ENCODE results near the gene MXRA8.

The MXRA8 gene

DNA sequence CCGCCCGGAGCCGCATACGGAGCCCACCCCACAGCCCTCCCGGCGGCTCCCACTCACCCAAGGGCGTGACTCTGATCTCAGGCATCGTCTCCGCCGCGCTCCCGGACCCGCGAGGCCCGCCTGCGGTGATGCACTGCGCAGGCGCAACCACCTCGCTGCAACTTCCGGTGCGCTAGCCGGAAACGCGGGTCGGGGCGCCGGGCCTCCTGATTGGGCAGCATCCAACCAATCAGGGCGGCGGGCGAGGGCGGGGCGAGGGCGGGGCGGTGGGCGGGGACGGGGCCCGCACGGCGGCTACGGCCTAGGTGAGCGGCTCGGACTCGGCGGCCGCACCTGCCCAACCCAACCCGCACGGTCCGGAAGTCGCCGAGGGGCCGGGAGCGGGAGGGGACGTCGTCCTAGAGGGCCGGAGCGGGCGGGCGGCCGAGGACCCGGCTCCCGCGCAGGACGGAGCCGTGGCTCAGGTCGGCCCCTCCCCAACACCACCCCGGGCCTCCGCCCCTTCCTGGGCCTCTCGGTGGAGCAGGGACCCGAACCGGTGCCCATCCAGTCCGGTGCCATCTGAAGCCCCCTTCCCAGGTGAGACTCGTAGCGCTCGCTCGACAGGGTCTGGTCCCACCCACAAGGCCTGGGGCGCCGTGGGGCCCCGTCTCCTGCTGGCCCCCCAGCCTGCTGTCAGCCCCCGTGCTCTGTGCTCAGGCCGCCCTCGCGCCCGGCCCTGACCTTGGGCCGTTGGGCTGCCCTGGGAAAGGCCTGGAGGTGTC, 33.6 kb downstream of the MXRA8 start, which contains the start of the genes CPTP and INTS11:
TSS of gene CPTP (plus strand) at position 279 of the 764 bp plus-strand sequence. CDS start 2,109 bp downstream, outside the sequence.
TSS of gene INTS11 (minus strand) at position 137 of the 764 bp plus-strand sequence. CDS start at position 85, 52 bp downstream.
- TF ChIP-seq, protein P1, sequence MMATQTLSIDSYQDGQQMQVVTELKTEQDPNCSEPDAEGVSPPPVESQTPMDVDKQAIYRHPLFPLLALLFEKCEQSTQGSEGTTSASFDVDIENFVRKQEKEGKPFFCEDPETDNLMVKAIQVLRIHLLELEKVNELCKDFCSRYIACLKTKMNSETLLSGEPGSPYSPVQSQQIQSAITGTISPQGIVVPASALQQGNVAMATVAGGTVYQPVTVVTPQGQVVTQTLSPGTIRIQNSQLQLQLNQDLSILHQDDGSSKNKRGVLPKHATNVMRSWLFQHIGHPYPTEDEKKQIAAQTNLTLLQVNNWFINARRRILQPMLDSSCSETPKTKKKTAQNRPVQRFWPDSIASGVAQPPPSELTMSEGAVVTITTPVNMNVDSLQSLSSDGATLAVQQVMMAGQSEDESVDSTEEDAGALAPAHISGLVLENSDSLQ (IDR thresholded peaks at IDR 0.05) = no peak
- no peak for TF ChIP-seq TARDBP (IDR thresholded peaks at IDR 0.05)
- TF ChIP-seq FOXM1 (IDR thresholded peaks at IDR 0.05; ENCODE audit: borderline replicate concordance) = no peak
- TF ChIP-seq HDGF (IDR thresholded peaks at IDR 0.05; ENCODE audit: borderline replicate concordance) = no peak
- TF ChIP-seq SP1 (IDR thresholded peaks at IDR 0.05) = no peak
- peak; percentile 75 for TF ChIP-seq L3MBTL2 (conservative IDR thresholded peaks at IDR 0.05)
- TF ChIP-seq NFRKB (IDR thresholded peaks at IDR 0.05) = no peak
- TF ChIP-seq LEF1 (IDR thresholded peaks at IDR 0.05; ENCODE audit: borderline replicate concordance) = no peak
- DNase-seq (ENCODE audit: extremely low spot score) = peak; percentile 99
- ChIA-PET POLR2A (interaction anchor here (1.2 kb wide), 1 partner anchor 51 kb away, joined by 3 read pairs; no protein-coding TSS in a partner anchor), CTCF (no interaction called here)

DNA sequence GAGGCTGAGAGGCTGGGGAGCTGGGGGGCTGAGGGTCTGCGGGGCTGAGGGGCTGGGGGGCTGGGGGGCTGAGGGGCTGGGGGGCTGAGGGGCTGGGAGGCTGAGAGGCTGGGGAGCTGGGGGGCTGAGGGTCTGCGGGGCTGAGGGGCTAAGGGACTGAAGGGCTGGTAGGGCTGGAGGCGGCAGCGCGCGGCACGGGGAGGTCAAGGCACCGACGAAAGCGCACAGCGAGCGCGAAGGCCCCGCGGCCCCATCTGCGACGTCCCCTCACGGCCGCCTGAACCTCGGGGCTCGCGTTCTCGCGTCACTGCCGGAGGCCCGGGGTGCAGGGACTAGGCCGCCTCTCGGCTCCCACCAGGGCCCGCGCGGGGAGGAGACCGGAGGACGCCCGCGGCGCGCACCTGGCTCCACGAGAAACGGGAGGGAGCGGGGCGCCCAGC, 34.3 kb downstream of the MXRA8 start:
- TF ChIP-seq FOXK2 (IDR thresholded peaks at IDR 0.05) (no peak), LEF1 (IDR thresholded peaks at IDR 0.05; ENCODE audit: borderline replicate concordance) (no peak), CTBP1 (IDR thresholded peaks at IDR 0.05; ENCODE audit: borderline replicate concordance) (no peak), NFRKB (IDR thresholded peaks at IDR 0.05) (no peak)
- ChIA-PET CTCF (no interaction called here), POLR2A (no interaction called here)
- no peak for DNase-seq (ENCODE audit: extremely low spot score)

DNA sequence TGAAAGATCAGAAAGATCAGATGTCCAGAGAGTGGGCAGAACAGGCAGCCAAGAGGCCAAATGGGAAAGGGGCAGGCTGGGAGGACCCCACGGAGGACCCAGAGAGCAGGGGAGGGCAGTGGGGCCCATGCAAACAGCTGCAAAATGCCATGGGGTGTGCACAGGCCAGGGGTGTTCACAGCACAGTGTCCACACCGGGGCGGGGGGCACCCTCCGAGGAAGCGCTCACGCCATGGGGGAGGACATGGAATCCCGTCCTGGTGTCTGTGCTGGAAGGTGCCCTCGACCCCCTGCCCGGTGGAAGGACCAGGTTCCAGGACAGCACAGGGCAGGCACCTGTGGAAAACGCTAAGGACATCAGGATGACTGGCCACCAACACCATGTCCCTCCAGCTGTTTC, 35.4 kb downstream of the MXRA8 start:
- DNase-seq (ENCODE audit: extremely low spot score) = no peak
- TF ChIP-seq BHLHE40 (IDR thresholded peaks at IDR 0.05; ENCODE audit: borderline replicate concordance) (no peak), L3MBTL2 (conservative IDR thresholded peaks at IDR 0.05) (no peak), CTBP1 (IDR thresholded peaks at IDR 0.05; ENCODE audit: borderline replicate concordance) (no peak), FOXA1 (IDR thresholded peaks at IDR 0.05) (no peak), ELF4 (IDR thresholded peaks at IDR 0.05) (no peak), ZNF384 (IDR thresholded peaks at IDR 0.05) (no peak), HDGF (IDR thresholded peaks at IDR 0.05; ENCODE audit: borderline replicate concordance) (no peak), SUZ12 (IDR thresholded peaks at IDR 0.05) (no peak), FOXM1 (IDR thresholded peaks at IDR 0.05; ENCODE audit: borderline replicate concordance) (no peak), FOXK2 (IDR thresholded peaks at IDR 0.05) (no peak), SP1 (IDR thresholded peaks at IDR 0.05) (no peak), ARNT (IDR thresholded peaks at IDR 0.05) (no peak), TARDBP (IDR thresholded peaks at IDR 0.05) (no peak), LEF1 (IDR thresholded peaks at IDR 0.05; ENCODE audit: borderline replicate concordance) (no peak), NFRKB (IDR thresholded peaks at IDR 0.05) (no peak)
- TF ChIP-seq, protein P1 (IDR thresholded peaks at IDR 0.05) = no peak
- ChIA-PET POLR2A (no interaction called here), CTCF (no interaction called here)

DNA sequence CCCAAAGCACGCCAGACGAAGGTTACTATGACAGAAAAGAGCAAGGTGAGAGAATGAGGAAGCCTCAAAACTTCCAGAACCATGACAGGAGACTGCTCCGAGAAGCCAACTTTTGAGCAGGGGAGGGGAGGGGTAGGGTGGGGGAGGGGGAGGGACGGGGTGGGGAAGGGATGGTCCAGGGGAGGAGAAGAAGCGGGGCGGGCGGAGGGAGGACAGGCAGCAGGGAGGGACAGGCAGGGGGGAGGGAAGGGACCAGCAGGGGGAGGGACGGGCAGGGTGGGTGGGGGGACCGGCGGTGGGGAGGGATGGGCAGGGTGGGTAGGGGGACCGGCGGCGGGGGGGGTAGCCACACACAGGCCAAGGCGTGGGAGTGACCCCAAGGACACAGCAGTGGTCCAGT, 35.9 kb downstream of the MXRA8 start:
- ChIA-PET CTCF (no interaction called here), POLR2A (no interaction called here)
- TF ChIP-seq TARDBP (IDR thresholded peaks at IDR 0.05) (no peak), LEF1 (IDR thresholded peaks at IDR 0.05; ENCODE audit: borderline replicate concordance) (no peak), NFRKB (IDR thresholded peaks at IDR 0.05) (no peak), ZNF384 (IDR thresholded peaks at IDR 0.05) (no peak), SP1 (IDR thresholded peaks at IDR 0.05) (no peak), FOXM1 (IDR thresholded peaks at IDR 0.05; ENCODE audit: borderline replicate concordance) (no peak), L3MBTL2 (conservative IDR thresholded peaks at IDR 0.05) (no peak), FOXK2 (IDR thresholded peaks at IDR 0.05) (no peak), SUZ12 (IDR thresholded peaks at IDR 0.05) (no peak), ELF4 (IDR thresholded peaks at IDR 0.05) (no peak), BHLHE40 (IDR thresholded peaks at IDR 0.05; ENCODE audit: borderline replicate concordance) (no peak), HDGF (IDR thresholded peaks at IDR 0.05; ENCODE audit: borderline replicate concordance) (no peak), CTBP1 (IDR thresholded peaks at IDR 0.05; ENCODE audit: borderline replicate concordance) (no peak)
- TF ChIP-seq, protein P1 (IDR thresholded peaks at IDR 0.05) = no peak
- DNase-seq (ENCODE audit: extremely low spot score) = no peak

DNA sequence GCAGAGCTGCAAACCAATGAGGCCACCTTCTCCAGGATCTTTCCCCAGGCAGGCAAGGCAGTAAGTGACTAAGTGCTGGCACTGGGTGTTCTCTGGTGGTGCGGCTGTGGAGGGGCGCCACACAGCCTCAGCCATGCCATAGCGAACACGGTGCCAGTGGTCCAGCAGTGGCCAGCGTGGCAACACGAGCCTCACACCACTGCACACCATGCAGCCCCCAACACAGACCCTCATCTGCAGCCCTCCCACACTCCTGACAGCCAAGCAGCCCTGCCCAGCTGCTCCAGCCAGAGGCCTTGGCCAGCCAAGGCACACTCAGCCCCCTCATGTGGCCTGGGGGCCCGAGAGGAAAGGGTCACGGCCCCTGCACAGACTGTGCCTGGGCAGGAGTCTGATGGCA, 36.9 kb downstream of the MXRA8 start:
- ChIA-PET POLR2A (no interaction called here), CTCF (interaction anchor here (0.6 kb wide), 1 partner anchor 14 kb away, joined by 3 read pairs; no protein-coding TSS in a partner anchor)
- no peak for DNase-seq (ENCODE audit: extremely low spot score)
- TF ChIP-seq FOXM1 (IDR thresholded peaks at IDR 0.05; ENCODE audit: borderline replicate concordance) = no peak
- no peak for TF ChIP-seq ZNF384 (IDR thresholded peaks at IDR 0.05)
- no peak for TF ChIP-seq FOXK2 (IDR thresholded peaks at IDR 0.05)
- no peak for TF ChIP-seq ARNT (IDR thresholded peaks at IDR 0.05)
- no peak for TF ChIP-seq TARDBP (IDR thresholded peaks at IDR 0.05)
- TF ChIP-seq NFRKB (IDR thresholded peaks at IDR 0.05) = no peak
- TF ChIP-seq HDGF (IDR thresholded peaks at IDR 0.05; ENCODE audit: borderline replicate concordance) = no peak
- TF ChIP-seq, protein P1 (IDR thresholded peaks at IDR 0.05) = no peak
- TF ChIP-seq SP1 (IDR thresholded peaks at IDR 0.05) = no peak
- no peak for TF ChIP-seq FOXA1 (IDR thresholded peaks at IDR 0.05)
- no peak for TF ChIP-seq L3MBTL2 (conservative IDR thresholded peaks at IDR 0.05)
- TF ChIP-seq CTBP1 (IDR thresholded peaks at IDR 0.05; ENCODE audit: borderline replicate concordance) = no peak
- no peak for TF ChIP-seq SUZ12 (IDR thresholded peaks at IDR 0.05)
- TF ChIP-seq LEF1 (IDR thresholded peaks at IDR 0.05; ENCODE audit: borderline replicate concordance) = no peak
- no peak for TF ChIP-seq ELF4 (IDR thresholded peaks at IDR 0.05)
- TF ChIP-seq BHLHE40 (IDR thresholded peaks at IDR 0.05; ENCODE audit: borderline replicate concordance) = no peak

All from HEK293T (cell line).